PC-9 (cell line): ENCODE data around the gene TDRD7. TPM values are rescaled to one million over a fixed set of nuclear protein-coding genes. Genes with fewer than 3 reads are reported as not detected.

Source experiments
- BruUV-seq: library from RNA; stranded (reverse); fragments of 400-500 nt; replicated peaks from 2 replicates; lab custom pipeline; 2021; lab: Mats Ljungman, UMichigan
- CTCF ChIA-PET: fragments of 300-600 bp; sonication (Branson Sonifier 250); formaldehyde crosslinking; loops from one replicate; lab custom pipeline; 2022; ENCODE audit warnings: antibody characterized with exemption; lab: Charles Lee
- POLR2A ChIA-PET: fragments of 300-600 bp; sonication (Branson Sonifier 250); formaldehyde crosslinking; loops from one replicate; lab custom pipeline; 2022; ENCODE audit warnings: antibody characterized with exemption; ENCODE audit not compliant: unreplicated experiment; lab: Charles Lee
- DNase-seq, 2 experiments: peaks; one replicate each; pipeline versions ENCODE4 v3.0.0 to v3.0.0-alpha.2; 2015 to 2022; ENCODE audit warnings: mixed read lengths in 1 of 2
- H2AFZ ChIP-seq: fragments of 200-600 bp; sonication (generic); 2 replicates; pipeline ENCODE4 v1.8.1; 2017; ENCODE audit warnings: antibody characterized with exemption
- H3F3A ChIP-seq: fragments of 200-600 bp; sonication (generic); 2 replicates; pipeline ENCODE4 v1.8.1; 2017; ENCODE audit warnings: antibody characterized with exemption, mild to moderate bottlenecking, low read depth; ENCODE audit not compliant: insufficient read depth
- H3K27ac ChIP-seq: fragments of 200-600 bp; sonication (generic); 2 replicates; pipeline ENCODE4 v1.6.1; 2016; ENCODE audit warnings: mixed run types
- H3K27me3 ChIP-seq: fragments of 200-600 bp; sonication (generic); 2 replicates; pipeline ENCODE4 v1.6.1; 2016; ENCODE audit warnings: low read depth, mixed run types; ENCODE audit not compliant: insufficient read depth
- H3K36me3 ChIP-seq: fragments of 200-600 bp; sonication (generic); 2 replicates; pipeline ENCODE4 v1.6.1; 2016; ENCODE audit warnings: low read depth, mixed run types
- H3K4me1 ChIP-seq: fragments of 200-600 bp; sonication (generic); replicated peaks from 2 replicates; pipeline ENCODE4 v1.6.1; 2016; ENCODE audit warnings: mixed run types; ENCODE audit not compliant: insufficient read depth
- H3K4me2 ChIP-seq: fragments of 200-600 bp; sonication (generic); 2 replicates; pipeline ENCODE4 v1.6.1; 2017; ENCODE audit warnings: mixed run types
- H3K4me3 ChIP-seq: fragments of 200-600 bp; sonication (generic); 2 replicates; pipeline ENCODE4 v1.6.1; 2016; ENCODE audit warnings: mixed run types
- H3K79me2 ChIP-seq: fragments of 200-600 bp; sonication (generic); 2 replicates; pipeline ENCODE4 v1.6.1; 2017; ENCODE audit warnings: low read depth, mixed run types
- H3K9me2 ChIP-seq: fragments of 200-600 bp; sonication (generic); 2 replicates; pipeline ENCODE4 v1.8.1; 2017; ENCODE audit warnings: mild to moderate bottlenecking; ENCODE audit not compliant: insufficient read depth
- H3K9me3 ChIP-seq: fragments of 200-600 bp; sonication (generic); 2 replicates; pipeline ENCODE4 v1.8.1; 2016; ENCODE audit warnings: low read depth; ENCODE audit not compliant: insufficient read depth
- H4K20me1 ChIP-seq: fragments of 200-600 bp; sonication (generic); 2 replicates; pipeline ENCODE4 v1.8.1; 2017; ENCODE audit not compliant: insufficient read depth
- EZH2 ChIP-seq: fragments of 200-600 bp; sonication (generic); IDR thresholded peaks from 2 replicates; pipeline ENCODE4 v1.8.0; 2017; ENCODE audit warnings: antibody characterized with exemption, low read depth
- intact Hi-C: fragments of 100-400 bp; cut with micrococcal nuclease; formaldehyde crosslinking; loops from one replicate; pipeline ENCODE4 v1.10.0; 2022; ENCODE audit not compliant: unreplicated experiment
- total RNA-seq: library from RNA; stranded (reverse); gene quantifications from 2 replicates; pipeline ENCODE4 v1.2.3, GENCODE V29; 2021
- TF ChIP-seq, protein P1 (sequence below): fragments of 200-600 bp; sonication (generic); conservative IDR thresholded peaks from 2 replicates; pipeline ENCODE4 v1.6.1; 2017; ENCODE audit warnings: mixed run types, antibody characterized with exemption, mild to moderate bottlenecking, moderate library complexity

Gene TDRD7
- total RNA-seq, 1 experiment from 2014 or later, result 14.2 TPM

DNA sequence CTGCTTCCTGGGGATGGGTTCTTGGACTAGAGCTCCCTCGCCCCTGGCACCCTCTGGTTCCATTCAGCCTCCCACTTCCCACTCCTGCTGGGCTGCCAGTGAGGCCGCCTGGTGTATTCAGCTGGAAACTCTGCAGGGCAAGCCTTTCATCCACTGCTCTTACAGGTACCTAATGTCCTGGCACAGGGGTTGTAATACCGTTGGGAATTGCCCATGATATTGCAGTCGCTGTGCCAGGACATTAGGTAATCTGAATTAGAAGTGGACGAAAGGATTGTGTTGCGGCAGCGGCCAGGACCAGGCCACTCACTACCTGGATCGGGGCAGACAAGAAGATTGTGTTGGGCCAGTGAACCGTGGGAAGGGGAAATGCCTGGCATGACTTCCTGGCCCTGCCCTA, 102.6 kb downstream of the TDRD7 start:
- H3K79me2 ChIP-seq, result no peaks in the 10 kb centered on the region
- no peak for DNase-seq
- no peaks in the 10 kb centered on the region for H3K27me3 ChIP-seq
- ChIA-PET CTCF (interaction anchor here (0.7 kb wide), 1 partner anchor 93 kb away, joined by 3 read pairs; no protein-coding TSS in a partner anchor), POLR2A (no interaction called here)
- peaks cover 28% of the 10 kb centered on the region for H3F3A ChIP-seq
- peaks cover 6% of the 10 kb centered on the region; the same call in 1 of the 2 replicates for H3K36me3 ChIP-seq
- no peak for TF ChIP-seq EZH2
- TF ChIP-seq, protein P1, sequence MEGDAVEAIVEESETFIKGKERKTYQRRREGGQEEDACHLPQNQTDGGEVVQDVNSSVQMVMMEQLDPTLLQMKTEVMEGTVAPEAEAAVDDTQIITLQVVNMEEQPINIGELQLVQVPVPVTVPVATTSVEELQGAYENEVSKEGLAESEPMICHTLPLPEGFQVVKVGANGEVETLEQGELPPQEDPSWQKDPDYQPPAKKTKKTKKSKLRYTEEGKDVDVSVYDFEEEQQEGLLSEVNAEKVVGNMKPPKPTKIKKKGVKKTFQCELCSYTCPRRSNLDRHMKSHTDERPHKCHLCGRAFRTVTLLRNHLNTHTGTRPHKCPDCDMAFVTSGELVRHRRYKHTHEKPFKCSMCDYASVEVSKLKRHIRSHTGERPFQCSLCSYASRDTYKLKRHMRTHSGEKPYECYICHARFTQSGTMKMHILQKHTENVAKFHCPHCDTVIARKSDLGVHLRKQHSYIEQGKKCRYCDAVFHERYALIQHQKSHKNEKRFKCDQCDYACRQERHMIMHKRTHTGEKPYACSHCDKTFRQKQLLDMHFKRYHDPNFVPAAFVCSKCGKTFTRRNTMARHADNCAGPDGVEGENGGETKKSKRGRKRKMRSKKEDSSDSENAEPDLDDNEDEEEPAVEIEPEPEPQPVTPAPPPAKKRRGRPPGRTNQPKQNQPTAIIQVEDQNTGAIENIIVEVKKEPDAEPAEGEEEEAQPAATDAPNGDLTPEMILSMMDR, result no peak
- no peaks in the 10 kb centered on the region for H4K20me1 ChIP-seq
- intact Hi-C loops, result no loop called here
- no TSS peak for BruUV-seq
- H2AFZ ChIP-seq, result no peak overlapping the region
- H3K9me3 ChIP-seq, result 0 out of 2 replicates have a peak, but pooled peaks cover 6% of the 10 kb centered on the region
- H3K4me3 ChIP-seq, result no peak overlapping the region
- peaks cover 35% of the 10 kb centered on the region for H3K4me1 ChIP-seq
- H3K9me2 ChIP-seq, result no peaks in the 10 kb centered on the region
- H3K4me2 ChIP-seq, result no peak overlapping the region
- H3K27ac ChIP-seq, result no peak overlapping the region

DNA sequence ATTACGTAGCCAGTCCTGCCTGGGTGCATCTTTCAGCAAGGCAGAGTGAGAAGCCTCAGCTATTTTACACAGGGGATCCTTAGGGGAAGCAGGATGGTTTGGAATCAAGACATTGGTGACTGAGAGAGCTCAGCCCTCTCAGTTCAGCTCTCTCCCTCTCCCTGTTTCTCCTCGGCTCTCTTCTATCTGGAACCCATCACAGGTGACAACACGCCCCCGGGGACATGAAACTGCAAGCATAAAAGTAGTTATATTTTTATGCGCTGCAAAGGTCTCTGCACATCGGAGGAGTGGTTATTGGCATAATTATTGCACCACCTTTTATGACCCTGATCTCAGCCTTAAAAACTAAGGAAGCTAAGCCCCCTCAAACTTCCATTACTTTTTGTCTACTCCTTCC, 103.8 kb downstream of the TDRD7 start:
- H3K4me1 ChIP-seq, result peaks cover 38% of the 10 kb centered on the region
- no peak for DNase-seq
- TF ChIP-seq, protein P1, result no peak
- TF ChIP-seq EZH2, result no peak
- intact Hi-C loops, result no loop called here
- POLR2A ChIA-PET, result interaction anchor here (0.6 to 0.7 kb wide), 2 partner anchors 20 to 49 kb away, joined by 4 to 7 read pairs; no protein-coding TSS in a partner anchor
- H3K4me2 ChIP-seq, result no peak overlapping the region
- peaks cover 6% of the 10 kb centered on the region; the same call in 1 of the 2 replicates for H3K36me3 ChIP-seq
- BruUV-seq, result no TSS peak
- H4K20me1 ChIP-seq, result no peaks in the 10 kb centered on the region
- H3F3A ChIP-seq, result peaks cover 26% of the 10 kb centered on the region
- H3K79me2 ChIP-seq, result no peaks in the 10 kb centered on the region
- no peaks in the 10 kb centered on the region for H3K27me3 ChIP-seq
- no peak overlapping the region for H2AFZ ChIP-seq
- H3K9me2 ChIP-seq, result no peaks in the 10 kb centered on the region
- H3K27ac ChIP-seq, result no peak overlapping the region
- 0 out of 2 replicates have a peak, but pooled peaks cover 6% of the 10 kb centered on the region for H3K9me3 ChIP-seq
- no peak overlapping the region for H3K4me3 ChIP-seq
- CTCF ChIA-PET, result interaction anchor here (0.6 kb wide), 1 partner anchor 42 kb away, joined by 4 read pairs; no protein-coding TSS in a partner anchor

- no TSS peak for BruUV-seq
- Histone ChIP-seq H3K27me3 (no peaks in the 10 kb centered on the region), H3K4me3 (no peak overlapping the region), H3K9me3 (0 out of 2 replicates have a peak, but pooled peaks cover 6% of the 10 kb centered on the region), H3K36me3 (peaks cover 6% of the 10 kb centered on the region; the same call in 1 of the 2 replicates), H3K4me1 (peaks cover 34% of the 10 kb centered on the region), H2AFZ (no peak overlapping the region), H3K9me2 (no peaks in the 10 kb centered on the region), H3K79me2 (no peaks in the 10 kb centered on the region), H4K20me1 (no peaks in the 10 kb centered on the region), H3K4me2 (no peak overlapping the region), H3K27ac (no peak overlapping the region), H3F3A (peaks cover 22% of the 10 kb centered on the region)
- POLR2A ChIA-PET, result no interaction called here
- intact Hi-C loops, result no loop called here
- CTCF ChIA-PET, result no interaction called here
- DNase-seq, result no peak
- TF ChIP-seq, protein P1, result no peak
- no peak for TF ChIP-seq EZH2
Measured at GRCh38 chr9:97516111-97516510, 104.2 kb downstream of the TDRD7 start.
